RWPE1 (cell line): ENCODE results near the gene GPNMB.

ENCODE experiments used
- CTCF ChIA-PET: fragments of 350-600 bp; sonication (Branson Sonifier 250); formaldehyde crosslinking; extraction: SDS; loops from one replicate; lab custom pipeline; 2021; lab: Yijun Ruan, JAX
- POLR2A ChIA-PET: fragments of 400-600 bp; formaldehyde crosslinking; extraction: SDS; loops from one replicate; lab custom pipeline; 2020; ENCODE audit warnings: antibody characterized with exemption; ENCODE audit not compliant: low non-redundant PET; lab: Yijun Ruan, JAX
- DNase-seq: peaks from one replicate; pipeline ENCODE4 v3.0.0; 2012; ENCODE audit warnings: low spot score
- H3K27ac ChIP-seq: fragments of 450-650 bp; 2 replicates; pipeline ENCODE4 v1.5.1; 2017
- TF ChIP-seq, protein P1 (sequence below): fragments of 450-650 bp; conservative IDR thresholded peaks from 2 replicates; pipeline ENCODE4 v1.5.1; 2017; ENCODE audit warnings: low read depth, mild to moderate bottlenecking

GPNMB gene

GRCh38 chr7:23207884-23208283 is 38.7 kb upstream of the GPNMB start:
- POLR2A ChIA-PET = no interaction called here
- DNase-seq = no peak
- no peak overlapping the region for H3K27ac ChIP-seq
- CTCF ChIA-PET = no interaction called here
- TF ChIP-seq, protein P1, sequence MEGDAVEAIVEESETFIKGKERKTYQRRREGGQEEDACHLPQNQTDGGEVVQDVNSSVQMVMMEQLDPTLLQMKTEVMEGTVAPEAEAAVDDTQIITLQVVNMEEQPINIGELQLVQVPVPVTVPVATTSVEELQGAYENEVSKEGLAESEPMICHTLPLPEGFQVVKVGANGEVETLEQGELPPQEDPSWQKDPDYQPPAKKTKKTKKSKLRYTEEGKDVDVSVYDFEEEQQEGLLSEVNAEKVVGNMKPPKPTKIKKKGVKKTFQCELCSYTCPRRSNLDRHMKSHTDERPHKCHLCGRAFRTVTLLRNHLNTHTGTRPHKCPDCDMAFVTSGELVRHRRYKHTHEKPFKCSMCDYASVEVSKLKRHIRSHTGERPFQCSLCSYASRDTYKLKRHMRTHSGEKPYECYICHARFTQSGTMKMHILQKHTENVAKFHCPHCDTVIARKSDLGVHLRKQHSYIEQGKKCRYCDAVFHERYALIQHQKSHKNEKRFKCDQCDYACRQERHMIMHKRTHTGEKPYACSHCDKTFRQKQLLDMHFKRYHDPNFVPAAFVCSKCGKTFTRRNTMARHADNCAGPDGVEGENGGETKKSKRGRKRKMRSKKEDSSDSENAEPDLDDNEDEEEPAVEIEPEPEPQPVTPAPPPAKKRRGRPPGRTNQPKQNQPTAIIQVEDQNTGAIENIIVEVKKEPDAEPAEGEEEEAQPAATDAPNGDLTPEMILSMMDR = no peak

GRCh38 chr7:23208316-23208715 is 38.3 kb upstream of the GPNMB start:
- H3K27ac ChIP-seq = no peak overlapping the region
- TF ChIP-seq, protein P1 = no peak
- DNase-seq = no peak
- ChIA-PET POLR2A (no interaction called here), CTCF (no interaction called here)

GRCh38 chr7:23210506-23210905 is 36.1 kb upstream of the GPNMB start:
- no peak for DNase-seq
- POLR2A ChIA-PET = no interaction called here
- TF ChIP-seq, protein P1 = no peak
- CTCF ChIA-PET = no interaction called here
- H3K27ac ChIP-seq = no peak overlapping the region

- ChIA-PET CTCF (interaction anchor here (0.6 kb wide), 1 partner anchor 102 kb away, joined by 5 read pairs; no protein-coding TSS in a partner anchor), POLR2A (no interaction called here)
- no peak overlapping the region for H3K27ac ChIP-seq
- DNase-seq = no peak
- TF ChIP-seq, protein P1 = no peak
These were observed 35.0 kb upstream of the GPNMB start for GRCh38 chr7:23211589-23211988.

GRCh38 chr7:23212395-23212794 is 34.2 kb upstream of the GPNMB start:
- DNase-seq = no peak
- TF ChIP-seq, protein P1 = no peak
- CTCF ChIA-PET = interaction anchor here (0.5 to 0.6 kb wide), 2 partner anchors 102 to 498 kb away, joined by 4 to 5 read pairs; no protein-coding TSS in a partner anchor
- no peak overlapping the region for H3K27ac ChIP-seq
- POLR2A ChIA-PET = interaction anchor here (0.9 kb wide), 1 partner anchor 9 kb away, joined by 3 read pairs; no protein-coding TSS in a partner anchor

- no peak for DNase-seq
- H3K27ac ChIP-seq = no peak overlapping the region
- TF ChIP-seq, protein P1 = no peak
- ChIA-PET CTCF (interaction anchor here (0.5 kb wide), 1 partner anchor 498 kb away, joined by 4 read pairs; no protein-coding TSS in a partner anchor), POLR2A (interaction anchor here (0.9 kb wide), 1 partner anchor 9 kb away, joined by 3 read pairs; no protein-coding TSS in a partner anchor)
These were observed 33.7 kb upstream of the GPNMB start for GRCh38 chr7:23212841-23213240.
